CD8-positive, alpha-beta memory T cell (primary cell): ENCODE data around the gene RAET1E. TPM values are rescaled to one million over a fixed set of nuclear protein-coding genes. Genes with fewer than 3 reads are reported as not detected.
"Not testable (repeated sequence)": the region's sequence is repeated elsewhere in the genome, so short reads cannot be mapped to it uniquely, and the experiment has no call there.

Experiments used
- CTCF ChIA-PET: fragments of 350-600 bp; sonication (Branson Sonifier 250); formaldehyde crosslinking; loops from one replicate; lab custom pipeline; 2021; ENCODE audit warnings: antibody characterized with exemption; lab: Charles Lee
- POLR2A ChIA-PET: fragments of 350-600 bp; sonication (Branson Sonifier 250); formaldehyde crosslinking; loops from one replicate; lab custom pipeline; 2021; ENCODE audit warnings: antibody characterized with exemption; lab: Charles Lee
- DNase-seq, 5 donors: peaks; one replicate each; pipeline versions ENCODE4 v3.0.0 to v3.0.0-alpha.2; 2020 to 2022; ENCODE audit warnings: mixed read lengths in 1 of 5
- H3K27ac ChIP-seq: one replicate; pipeline ENCODE4 v1.7.0; 2013; ENCODE audit warnings: low read depth, mild to moderate bottlenecking, low read length, moderate library complexity
- H3K27me3 ChIP-seq: 2 replicates; pipeline ENCODE4 v1.7.0; 2013; ENCODE audit warnings: low read length, mild to moderate bottlenecking; ENCODE audit not compliant: insufficient read depth, poor library complexity, severe bottlenecking
- H3K36me3 ChIP-seq: 2 replicates; pipeline ENCODE4 v1.7.0; 2013; ENCODE audit warnings: mild to moderate bottlenecking, low read length, moderate library complexity; ENCODE audit not compliant: insufficient read depth
- H3K4me1 ChIP-seq: 2 replicates; pipeline ENCODE4 v1.7.0; 2013; ENCODE audit warnings: mild to moderate bottlenecking, low read length, moderate library complexity; ENCODE audit not compliant: insufficient read depth
- H3K4me3 ChIP-seq: 2 replicates; pipeline ENCODE4 v1.7.0; 2013; ENCODE audit warnings: mild to moderate bottlenecking, low read length
- H3K9me3 ChIP-seq: 2 replicates; pipeline ENCODE4 v1.7.0; 2013; ENCODE audit warnings: mild to moderate bottlenecking, low read length
- H3K27ac Mint-ChIP-seq, 8 donors: one replicate each; pipeline ENCODE4 v1.8.0; 2020 to 2021; ENCODE audit warnings: mixed read lengths in 8 of 8, mild to moderate bottlenecking in 6 of 8, inconsistent platforms in 3 of 8, moderate library complexity in 3 of 8
- H3K27me3 Mint-ChIP-seq, 2 donors: one replicate each; pipeline ENCODE4 v1.8.0; 2020 to 2021; ENCODE audit warnings: mixed read lengths in 2 of 2, mild to moderate bottlenecking in 1 of 2, moderate library complexity in 1 of 2
- H3K36me3 Mint-ChIP-seq, 3 donors: one replicate each; pipeline ENCODE4 v1.8.0; 2020 to 2021; ENCODE audit warnings: mixed read lengths in 3 of 3, inconsistent platforms in 1 of 3, mild to moderate bottlenecking in 1 of 3
- H3K4me1 Mint-ChIP-seq, 3 donors: one replicate each; pipeline ENCODE4 v1.8.0; 2020 to 2021; ENCODE audit warnings: mixed read lengths in 3 of 3, inconsistent platforms in 1 of 3, mild to moderate bottlenecking in 1 of 3
- H3K4me3 Mint-ChIP-seq, 7 donors: one replicate each; pipeline ENCODE4 v1.8.0; 2020 to 2021; ENCODE audit warnings: mixed read lengths in 7 of 7, mild to moderate bottlenecking in 6 of 7, moderate library complexity in 4 of 7, inconsistent platforms in 2 of 7
- H3K9me3 Mint-ChIP-seq, 5 donors: one replicate each; pipeline ENCODE4 v1.8.0; 2020 to 2022; ENCODE audit warnings: mixed read lengths in 5 of 5, mild to moderate bottlenecking in 3 of 5, moderate library complexity in 2 of 5, inconsistent platforms in 1 of 5
- polyA plus RNA-seq: library from polyadenylated mRNA; unstranded; fragments of 300-500 nt; fragmentation: Illumina TruSeq; gene quantifications from one replicate; pipeline ENCODE4 v1.2.3, GENCODE V29; 2021
- total RNA-seq, 2 experiments: library from RNA; stranded (reverse); gene quantifications; one replicate each; pipeline ENCODE4 v1.2.3, GENCODE V29; 2021

The RAET1E gene
- total and polyA plus RNA-seq, 3 experiments from 2014 or later: not detected

DNA sequence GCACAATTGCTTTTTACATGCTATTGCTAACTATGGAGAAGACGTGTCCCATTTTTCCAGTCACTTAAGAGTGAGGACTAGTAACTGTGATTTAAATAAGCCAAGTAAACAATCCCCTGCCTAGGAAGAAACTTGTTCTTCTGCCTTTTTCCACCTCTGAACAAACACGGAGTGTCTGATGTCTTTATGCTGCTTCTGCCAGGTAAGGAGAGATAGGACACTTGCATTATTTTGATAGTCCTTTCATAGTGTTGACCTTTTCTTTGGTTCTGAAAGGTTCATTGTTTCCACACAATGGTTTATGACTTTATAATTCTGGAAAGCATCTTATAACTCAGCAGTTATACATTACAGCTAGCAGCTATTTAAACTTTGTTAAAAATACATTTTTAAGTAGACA lies 42.2 kb downstream of the RAET1E start:
- POLR2A ChIA-PET: interaction anchor here (0.7 kb wide), 1 partner anchor 54 kb away, joined by 3 read pairs; no protein-coding TSS in a partner anchor
- no peak overlapping the region for H3K27ac Mint-ChIP-seq
- peaks cover 22 to 57% of the 10 kb centered on the region in 2 donors for H3K27me3 Mint-ChIP-seq
- no peaks in the 10 kb centered on the region for H3K9me3 Mint-ChIP-seq
- no peaks in the 10 kb centered on the region for H3K36me3 ChIP-seq
- no peak overlapping the region for H3K4me3 ChIP-seq
- H3K36me3 Mint-ChIP-seq: no peaks in the 10 kb centered on the region
- CTCF ChIA-PET: no interaction called here
- DNase-seq: no peak
- H3K4me1 ChIP-seq: no peaks in the 10 kb centered on the region
- no peaks in the 10 kb centered on the region for H3K4me1 Mint-ChIP-seq
- H3K27me3 ChIP-seq: no peaks in the 10 kb centered on the region
- H3K27ac ChIP-seq: no peak overlapping the region
- no peak overlapping the region for H3K4me3 Mint-ChIP-seq
- no peaks in the 10 kb centered on the region for H3K9me3 ChIP-seq

DNA sequence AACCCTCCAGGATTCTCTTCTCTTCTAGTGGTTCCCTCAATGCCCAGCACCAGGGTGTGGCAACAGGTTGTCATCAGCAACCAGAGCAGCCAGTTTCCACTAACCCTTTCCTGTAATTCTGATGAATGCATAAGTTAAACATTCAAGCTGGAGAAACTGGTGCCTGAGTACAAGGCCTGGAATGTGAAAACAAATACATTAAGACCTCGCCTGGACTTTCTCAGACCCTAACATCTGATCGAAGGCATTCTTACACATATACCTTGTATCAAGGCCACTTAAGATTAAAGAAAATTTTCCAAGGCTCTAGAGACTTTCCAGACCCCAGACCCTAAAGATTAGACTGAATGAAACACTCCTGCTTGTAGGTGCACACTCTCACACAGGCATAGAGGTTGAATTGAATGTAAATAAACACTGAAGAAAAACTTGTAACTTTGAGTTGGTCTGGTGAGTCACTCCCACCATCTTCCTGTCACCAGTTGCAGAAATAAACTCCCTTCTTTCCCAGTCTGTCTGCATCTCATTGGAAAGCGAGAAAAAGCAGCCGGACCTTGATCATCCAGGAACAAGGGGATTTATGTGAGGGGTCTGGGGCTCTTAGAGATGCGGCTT lies 42.8 kb downstream of the RAET1E start:
- Histone ChIP-seq H3K36me3 (no peaks in the 10 kb centered on the region), H3K27me3 (no peaks in the 10 kb centered on the region), H3K9me3 (no peaks in the 10 kb centered on the region), H3K4me1 (no peaks in the 10 kb centered on the region), H3K27ac (no peak overlapping the region), H3K4me3 (no peak overlapping the region)
- no peaks in the 10 kb centered on the region for H3K36me3 Mint-ChIP-seq
- H3K4me1 Mint-ChIP-seq: no peaks in the 10 kb centered on the region
- ChIA-PET POLR2A (no interaction called here), CTCF (interaction anchor here (1.1 kb wide), 1 partner anchor 15 kb away, joined by 3 read pairs; no protein-coding TSS in a partner anchor)
- H3K27me3 Mint-ChIP-seq: peaks cover 22 to 54% of the 10 kb centered on the region in 2 donors
- H3K4me3 Mint-ChIP-seq: no peak overlapping the region
- no peaks in the 10 kb centered on the region for H3K9me3 Mint-ChIP-seq
- DNase-seq: no peak
- no peak overlapping the region for H3K27ac Mint-ChIP-seq

DNA sequence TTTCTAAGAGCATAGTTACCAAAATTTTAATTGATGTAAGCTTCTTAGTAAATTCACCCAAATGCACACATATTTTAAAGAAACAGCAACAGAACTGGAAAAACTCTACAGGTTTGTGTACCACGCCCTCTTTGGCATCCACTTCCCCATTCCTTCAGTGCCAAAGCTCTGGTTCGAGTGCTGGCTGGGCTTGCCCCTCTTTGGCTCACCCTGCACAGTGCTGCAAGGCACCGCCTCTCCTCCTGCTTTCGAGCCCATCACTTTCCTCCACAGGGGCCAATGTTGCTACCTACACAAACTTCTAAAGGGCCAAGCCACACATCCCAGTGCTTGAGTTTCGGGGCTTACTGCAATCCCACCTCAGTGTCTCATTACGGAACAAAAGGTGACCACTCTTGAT lies 43.4 kb downstream of the RAET1E start:
- Histone ChIP-seq H3K4me3 (no peak overlapping the region), H3K9me3 (no peaks in the 10 kb centered on the region), H3K36me3 (no peaks in the 10 kb centered on the region), H3K27me3 (no peaks in the 10 kb centered on the region), H3K27ac (no peak overlapping the region), H3K4me1 (no peaks in the 10 kb centered on the region)
- Mint-ChIP-seq H3K4me1 (no peaks in the 10 kb centered on the region), H3K27me3 (peaks cover 22 to 50% of the 10 kb centered on the region in 2 donors), H3K4me3 (no peak overlapping the region), H3K27ac (no peak overlapping the region), H3K9me3 (no peaks in the 10 kb centered on the region), H3K36me3 (no peaks in the 10 kb centered on the region)
- ChIA-PET CTCF (interaction anchor here (1.1 kb wide), 1 partner anchor 14 kb away, joined by 3 read pairs; no protein-coding TSS in a partner anchor), POLR2A (no interaction called here)
- DNase-seq: no peak

DNA sequence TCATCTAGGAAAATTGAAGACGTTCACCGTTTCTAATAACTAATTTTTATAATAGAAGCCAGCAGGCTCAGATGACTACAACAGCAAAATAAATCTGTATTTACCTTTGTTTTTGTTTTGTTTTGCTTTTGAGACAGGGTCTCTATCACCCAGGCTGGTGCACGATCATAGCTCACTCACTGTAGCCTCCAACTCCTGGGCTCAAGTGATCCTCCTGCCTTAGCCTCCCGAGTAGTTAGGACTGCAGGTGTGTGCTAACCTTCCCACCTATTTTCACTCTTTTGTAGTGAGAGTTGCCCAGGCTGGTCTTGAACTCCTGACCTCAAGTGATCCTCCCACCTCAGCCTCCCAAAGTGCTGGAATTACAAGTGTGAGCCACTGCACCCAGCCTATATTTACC lies 43.9 kb downstream of the RAET1E start:
- H3K4me3 ChIP-seq, H3K4me3 Mint-ChIP-seq, H3K4me1 Mint-ChIP-seq, H3K9me3 Mint-ChIP-seq, POLR2A ChIA-PET, H3K36me3 ChIP-seq, DNase-seq, H3K27me3 ChIP-seq, H3K27ac Mint-ChIP-seq, H3K9me3 ChIP-seq, H3K4me1 ChIP-seq, CTCF ChIA-PET, H3K27ac ChIP-seq, H3K36me3 Mint-ChIP-seq: not testable (repeated sequence)
- H3K27me3 Mint-ChIP-seq: peaks cover 22 to 46% of the 10 kb centered on the region in 2 donors

DNA sequence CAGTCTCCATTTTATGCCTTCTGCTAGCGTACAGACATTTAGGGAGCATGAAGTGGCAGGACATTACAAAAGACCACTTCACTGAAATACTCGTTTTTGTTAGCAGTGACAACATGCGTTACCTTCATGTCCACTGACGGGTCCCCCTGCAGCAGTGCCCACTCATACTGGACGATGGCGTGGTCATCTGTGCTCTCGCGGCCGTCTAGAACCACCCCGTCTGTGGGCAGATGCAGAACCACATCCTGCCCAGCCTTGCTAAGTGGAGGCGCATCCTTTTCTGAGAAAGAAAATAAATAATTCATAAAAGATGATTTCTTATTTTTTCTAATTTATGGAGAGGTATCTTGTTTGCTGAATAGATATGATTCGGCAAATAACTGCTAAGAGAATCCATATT lies 45.0 kb downstream of the RAET1E start:
- CTCF ChIA-PET: interaction anchor here (0.9 kb wide), 1 partner anchor 135 kb away, joined by 3 read pairs; the partner anchor contains the start of gene LATS1
- no peak for DNase-seq

DNA sequence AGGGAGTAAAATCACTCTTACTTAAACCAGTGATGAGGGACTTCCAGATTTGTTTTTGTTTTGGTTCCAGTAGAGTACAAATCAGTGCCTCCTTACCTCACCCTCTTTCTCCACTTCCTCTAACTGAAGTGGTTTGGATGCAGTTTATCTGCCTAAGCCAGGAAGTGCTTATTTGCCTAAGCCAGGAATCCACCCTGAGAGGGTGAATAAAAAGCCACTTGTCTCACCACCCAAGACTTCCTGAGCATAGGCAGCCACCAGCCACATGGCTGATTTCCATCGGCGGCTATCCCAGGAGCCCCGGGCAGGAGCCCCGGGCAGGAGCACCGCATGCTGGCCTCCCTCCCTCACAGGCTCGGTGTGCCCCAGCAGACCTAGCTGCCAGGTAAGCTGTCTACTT lies 45.7 kb downstream of the RAET1E start:
- ChIA-PET POLR2A (interaction anchor here (0.5 kb wide), 1 partner anchor 31 kb away, joined by 6 read pairs; no protein-coding TSS in a partner anchor), CTCF (interaction anchor here (0.9 kb wide), 1 partner anchor 134 kb away, joined by 3 read pairs; the partner anchor contains the start of gene LATS1)
- H3K27ac ChIP-seq: no peak overlapping the region
- no peaks in the 10 kb centered on the region for H3K36me3 Mint-ChIP-seq
- no peaks in the 10 kb centered on the region for H3K4me1 Mint-ChIP-seq
- no peaks in the 10 kb centered on the region for H3K27me3 ChIP-seq
- H3K27ac Mint-ChIP-seq: no peak overlapping the region
- DNase-seq: no peak
- H3K36me3 ChIP-seq: no peaks in the 10 kb centered on the region
- peaks cover 17 to 33% of the 10 kb centered on the region in 2 donors for H3K27me3 Mint-ChIP-seq
- H3K4me3 ChIP-seq: no peak overlapping the region
- H3K4me3 Mint-ChIP-seq: no peak overlapping the region
- H3K9me3 ChIP-seq: no peaks in the 10 kb centered on the region
- H3K9me3 Mint-ChIP-seq: no peaks in the 10 kb centered on the region
- no peaks in the 10 kb centered on the region for H3K4me1 ChIP-seq

More for the DNA sequence above, 45.0 kb downstream of the RAET1E start:
- no peaks in the 10 kb centered on the region for H3K9me3 Mint-ChIP-seq
- peaks cover 19 to 36% of the 10 kb centered on the region in 2 donors for H3K27me3 Mint-ChIP-seq
- Histone ChIP-seq H3K4me3 (no peak overlapping the region), H3K9me3 (no peaks in the 10 kb centered on the region), H3K4me1 (no peaks in the 10 kb centered on the region), H3K27me3 (no peaks in the 10 kb centered on the region), H3K27ac (no peak overlapping the region), H3K36me3 (no peaks in the 10 kb centered on the region)
- POLR2A ChIA-PET: no interaction called here
- H3K4me3 Mint-ChIP-seq: no peak overlapping the region
- no peak overlapping the region for H3K27ac Mint-ChIP-seq
- H3K36me3 Mint-ChIP-seq: no peaks in the 10 kb centered on the region
- no peaks in the 10 kb centered on the region for H3K4me1 Mint-ChIP-seq

DNA sequence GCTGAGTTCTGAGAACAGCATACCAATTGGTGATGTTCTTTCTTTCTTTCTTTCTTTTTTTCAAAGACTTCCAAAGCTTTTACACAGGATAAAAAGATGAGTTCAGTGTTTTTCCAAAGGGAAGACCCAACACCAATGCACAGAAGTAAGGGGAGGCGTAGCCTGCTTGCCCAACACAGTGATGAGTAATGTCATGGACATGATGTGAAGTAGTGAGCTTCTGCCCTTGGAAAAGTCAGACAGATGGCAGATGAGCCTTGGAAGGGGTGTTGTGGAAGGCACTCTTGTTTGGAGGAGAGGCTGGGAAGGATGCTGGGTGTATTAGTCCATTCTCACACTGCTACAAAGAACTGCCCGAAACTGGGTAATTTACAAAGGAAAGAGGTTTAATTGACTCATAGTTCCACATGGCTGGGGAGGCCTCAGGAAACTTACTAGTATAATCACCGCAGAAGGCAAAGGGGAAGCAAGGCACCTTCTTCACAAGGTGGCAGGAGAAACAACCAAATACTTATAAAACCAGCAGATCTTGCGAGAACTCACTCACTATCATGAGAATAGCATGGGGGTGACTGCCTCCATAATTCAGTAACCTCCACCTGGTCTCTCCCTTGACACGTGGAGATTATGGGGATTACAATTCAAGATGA lies 46.3 kb downstream of the RAET1E start:
- DNase-seq: no peak
- no peak overlapping the region for H3K4me3 Mint-ChIP-seq
- H3K4me1 Mint-ChIP-seq: no peaks in the 10 kb centered on the region
- Histone ChIP-seq H3K27ac (no peak overlapping the region), H3K27me3 (no peaks in the 10 kb centered on the region), H3K9me3 (no peaks in the 10 kb centered on the region), H3K4me3 (no peak overlapping the region), H3K36me3 (no peaks in the 10 kb centered on the region), H3K4me1 (no peaks in the 10 kb centered on the region)
- no peaks in the 10 kb centered on the region for H3K36me3 Mint-ChIP-seq
- no peak overlapping the region for H3K27ac Mint-ChIP-seq
- ChIA-PET CTCF (interaction anchor here (1.2 kb wide), 1 partner anchor 11 kb away, joined by 5 read pairs; no protein-coding TSS in a partner anchor), POLR2A (no interaction called here)
- no peaks in the 10 kb centered on the region for H3K9me3 Mint-ChIP-seq
- H3K27me3 Mint-ChIP-seq: peaks cover 17 to 31% of the 10 kb centered on the region in 2 donors

DNA sequence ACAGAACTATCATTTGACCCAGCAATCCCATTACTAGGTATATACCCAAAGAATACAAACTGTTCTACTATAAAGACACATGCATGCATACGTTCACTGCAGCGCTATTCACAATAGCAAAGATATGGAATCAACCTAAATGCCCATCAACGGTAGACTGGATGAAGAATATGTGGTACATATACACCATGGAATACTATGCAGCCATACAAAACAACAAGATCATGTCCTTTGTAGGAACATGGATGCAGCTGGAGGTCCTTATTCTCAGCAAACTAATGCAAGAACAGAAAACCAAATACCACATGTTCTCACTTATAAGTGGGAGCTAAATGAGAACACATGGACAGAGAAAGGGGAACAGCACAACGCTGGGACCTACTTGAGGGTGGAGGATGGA lies 49.6 kb downstream of the RAET1E start:
- DNase-seq, H3K4me3 Mint-ChIP-seq, H3K27ac Mint-ChIP-seq, H3K4me1 Mint-ChIP-seq, H3K36me3 Mint-ChIP-seq, H3K9me3 ChIP-seq, H3K9me3 Mint-ChIP-seq, H3K27ac ChIP-seq, POLR2A ChIA-PET, H3K36me3 ChIP-seq, H3K4me1 ChIP-seq, H3K4me3 ChIP-seq, H3K27me3 ChIP-seq, CTCF ChIA-PET: not testable (repeated sequence)
- peaks cover 7 to 31% of the 10 kb centered on the region in 2 donors for H3K27me3 Mint-ChIP-seq
